Activated CD4-positive, CD25-positive, alpha-beta regulatory T cell (primary cell): ENCODE measurements around the gene RHOT1.
A peak's percentile ranks its signal among the peaks of the same experiment; 100 is the strongest.
"Not testable (repeated sequence)": the region's sequence is repeated elsewhere in the genome, so short reads cannot be mapped to it uniquely, and the experiment has no call there.

ENCODE experiments used
- DNase-seq, 4 experiments: peaks; one replicate each; lab custom pipeline; 2025; lab: John Stamatoyannopoulos, UW

The RHOT1 gene

DNA sequence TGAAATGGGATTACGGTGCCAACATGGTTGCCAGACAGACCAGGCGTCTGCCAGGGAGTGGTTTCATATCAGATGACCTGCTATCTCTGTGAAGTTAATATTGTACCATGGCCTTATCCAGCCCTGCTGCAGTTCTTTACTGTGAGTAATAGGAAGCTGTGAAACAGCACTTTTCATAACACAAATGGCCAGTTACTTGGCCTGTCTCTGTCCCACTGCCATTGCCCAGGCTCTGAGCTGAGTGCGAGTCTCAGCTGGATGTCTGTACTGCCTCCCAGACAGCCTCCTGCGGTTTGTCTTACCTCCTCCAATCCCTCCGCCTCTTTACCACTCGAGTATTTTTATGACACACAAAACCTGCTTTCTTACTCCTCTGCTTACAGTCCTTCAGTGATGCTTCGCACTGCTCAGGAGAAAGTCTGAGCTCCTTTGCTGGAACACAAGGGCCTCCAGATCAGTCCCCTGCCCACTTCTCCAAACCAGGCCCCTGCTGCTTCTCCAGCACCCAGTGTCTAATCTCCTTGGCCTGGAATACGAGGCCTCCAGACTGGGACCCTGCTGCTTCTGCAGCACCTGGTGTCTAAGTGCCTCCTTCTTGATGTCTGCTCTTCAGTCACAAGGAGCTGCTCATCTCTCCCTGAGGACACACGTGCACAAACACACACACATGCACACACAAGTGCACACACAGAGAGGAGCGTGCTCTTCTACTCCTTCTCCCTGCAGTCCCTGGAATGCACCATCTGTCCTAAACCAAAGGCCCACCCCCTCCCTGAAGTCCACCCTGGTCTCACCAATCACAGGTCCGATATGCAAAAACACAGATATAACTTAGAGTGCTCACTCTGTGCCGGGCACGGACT, 17.1 kb upstream of the RHOT1 start:
- DNase-seq = no peak

DNA sequence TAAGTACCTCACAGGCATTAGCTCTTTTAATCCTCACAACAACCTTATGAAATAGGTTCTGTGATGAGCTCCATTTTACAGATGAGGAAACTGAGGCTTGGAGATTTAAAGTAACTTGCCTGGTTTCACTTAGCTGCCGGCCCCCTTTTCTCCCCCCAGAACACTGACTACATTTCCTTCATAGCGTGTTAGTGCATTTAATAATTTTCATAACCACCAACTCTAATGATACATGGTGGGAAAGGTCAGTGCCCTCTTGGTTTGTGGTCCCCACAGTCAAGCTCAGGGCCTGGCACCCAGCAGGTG, 16.5 kb upstream of the RHOT1 start:
- no peak for DNase-seq

DNA sequence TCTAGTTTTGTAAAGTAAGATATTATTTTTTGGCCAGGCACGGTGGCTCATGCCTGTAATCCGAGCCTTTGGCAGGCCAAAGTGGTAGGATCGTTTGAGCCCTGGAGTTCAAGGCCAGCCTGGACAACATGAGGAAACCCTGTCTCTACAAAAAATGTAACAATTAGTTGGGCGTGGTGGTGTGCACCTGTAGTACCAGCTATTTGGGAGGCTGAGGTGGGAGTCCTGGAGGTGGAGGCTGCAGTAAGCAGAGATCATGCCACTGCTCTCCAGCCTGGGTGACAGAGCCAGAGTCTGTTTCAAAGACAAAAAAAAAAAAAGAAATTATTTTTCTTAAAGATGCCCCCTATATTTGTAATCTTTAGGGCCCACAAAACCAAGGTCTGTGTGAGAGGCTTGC, 16.0 kb upstream of the RHOT1 start:
- no peak for DNase-seq

- no peak for DNase-seq
These were observed 15.6 kb upstream of the RHOT1 start for GRCh38 chr17:32126746-32127145.

DNA sequence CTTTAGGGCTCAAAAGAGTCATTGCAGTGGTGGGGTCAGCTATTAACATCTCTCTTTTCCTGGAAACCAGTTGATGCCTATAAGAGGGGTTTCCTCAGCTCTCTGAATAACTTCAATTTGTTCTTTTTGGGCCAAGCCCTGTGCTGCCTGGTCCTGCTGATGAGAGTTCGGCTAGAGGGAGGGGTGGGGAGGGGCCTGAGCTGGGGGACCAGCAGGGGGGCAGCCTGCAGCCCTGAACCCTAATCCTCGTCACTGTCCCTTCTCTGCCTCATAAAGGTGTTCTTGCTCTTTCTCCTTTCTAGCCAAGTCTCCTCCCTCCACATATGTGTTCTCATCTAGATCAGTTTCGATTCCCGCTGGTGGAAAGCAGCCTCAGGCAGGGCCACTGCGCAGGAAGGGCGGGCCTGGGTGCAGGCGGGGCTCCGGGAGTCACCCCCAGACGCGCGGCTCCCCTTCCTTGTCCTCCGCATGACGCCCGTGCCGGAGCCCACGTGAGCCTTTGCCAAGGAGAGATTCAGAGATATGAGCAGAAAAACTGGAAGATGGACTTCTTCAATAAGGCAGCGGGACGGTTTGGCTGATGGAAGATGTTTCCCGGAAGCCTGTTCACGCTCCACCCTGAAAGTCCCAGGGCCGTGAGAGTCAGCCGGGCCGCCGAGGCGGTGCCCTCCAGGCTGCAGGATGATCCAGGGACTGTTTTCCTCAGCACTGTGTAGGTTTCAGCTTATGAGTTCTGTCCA, 15.0 kb upstream of the RHOT1 start:
- DNase-seq = peak; percentile 52 to 83 (median 64)

GRCh38 chr17:32128470-32128869, 13.8 kb upstream of the RHOT1 start:
- not testable (repeated sequence) for DNase-seq

- not testable (repeated sequence) for DNase-seq
These were observed 6.7 kb upstream of the RHOT1 start for GRCh38 chr17:32135497-32136117.

GRCh38 chr17:32136856-32137255, 5.4 kb upstream of the RHOT1 start:
- DNase-seq = no peak

GRCh38 chr17:32139504-32139903, 2.8 kb upstream of the RHOT1 start:
- not testable (repeated sequence) for DNase-seq

- DNase-seq = no peak
These were observed 1.0 kb upstream of the RHOT1 start for GRCh38 chr17:32141258-32141657.

GRCh38 chr17:32141679-32142037, 644 bp upstream of the RHOT1 start:
- DNase-seq = no peak

DNA sequence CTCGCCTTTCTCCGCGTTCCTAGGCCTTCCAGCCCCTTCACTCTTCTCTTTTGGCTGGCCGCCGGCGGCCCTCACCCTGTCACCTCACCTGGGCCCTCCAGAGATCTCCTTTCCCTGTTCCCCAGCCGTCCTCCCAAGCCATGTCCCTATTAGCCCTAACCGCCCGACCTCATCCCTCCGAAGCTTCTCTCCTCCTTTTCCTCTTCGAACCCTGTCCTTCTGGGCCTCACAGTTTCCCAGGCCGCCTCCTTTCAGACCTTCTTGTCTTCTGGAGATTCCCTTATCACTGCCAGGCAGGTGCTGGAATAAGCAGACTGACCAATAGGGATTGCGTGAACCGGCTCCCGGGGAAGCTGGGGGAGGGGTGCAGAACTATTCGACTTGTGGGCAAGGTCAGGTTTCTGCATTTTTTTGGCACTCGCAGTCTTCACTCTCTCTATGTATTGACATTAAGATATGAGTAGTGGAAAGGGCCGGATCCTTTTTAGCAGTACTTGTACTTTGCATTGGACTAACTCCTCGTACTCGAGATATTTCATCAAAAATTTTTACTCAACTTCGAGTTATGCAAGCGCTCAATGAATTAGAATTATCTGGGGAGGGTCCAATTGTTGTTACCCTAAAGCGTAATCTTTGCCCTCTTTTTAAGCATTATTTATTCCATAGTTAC, 690 bp downstream of the RHOT1 start:
- no peak for DNase-seq

- DNase-seq = no peak
These were observed 1.2 kb downstream of the RHOT1 start for GRCh38 chr17:32143527-32143870.

DNA sequence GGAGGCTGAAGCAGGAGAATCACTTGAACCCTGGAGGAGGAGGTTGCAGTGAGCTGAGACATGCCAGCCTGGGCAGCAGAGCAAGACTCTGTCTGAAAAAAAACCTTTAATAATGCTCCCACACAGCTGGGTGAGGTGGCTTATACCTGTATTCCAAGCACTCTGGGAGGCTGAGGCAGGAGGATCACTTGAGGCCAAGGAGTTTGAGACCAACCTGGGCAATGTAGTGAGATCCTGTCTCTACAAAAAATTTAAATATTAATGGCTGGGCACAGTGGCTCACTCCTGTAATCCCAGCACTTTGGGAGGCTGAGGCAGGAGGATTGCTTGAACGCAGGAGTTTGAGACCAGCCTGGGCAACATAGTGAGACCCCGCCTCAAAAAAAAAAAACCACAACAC, 2.1 kb downstream of the RHOT1 start:
- DNase-seq = not testable (repeated sequence)

- no peak for DNase-seq
These were observed 6.0 kb downstream of the RHOT1 start for GRCh38 chr17:32148351-32148750.

DNA sequence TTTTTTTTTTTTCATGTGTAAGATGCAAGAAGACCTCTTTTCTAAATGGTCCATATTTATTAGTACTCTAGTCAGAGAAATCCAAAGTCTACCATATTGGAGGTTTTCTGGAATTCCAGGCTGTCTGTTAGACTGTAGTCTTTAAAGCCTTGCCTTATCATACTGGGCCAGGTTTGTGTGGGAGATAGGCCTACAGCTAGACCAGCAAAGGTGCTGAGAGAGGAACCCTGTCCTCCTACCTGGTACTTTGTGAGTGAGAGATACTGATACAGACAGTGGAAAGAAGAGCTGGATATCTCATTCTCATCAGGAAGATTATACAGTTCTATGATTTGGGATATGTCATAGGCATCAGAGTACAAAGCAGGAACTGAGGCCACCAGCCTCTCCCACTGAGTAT, 8.1 kb downstream of the RHOT1 start:
- DNase-seq = no peak

- no peak for DNase-seq
These were observed 9.8 kb downstream of the RHOT1 start for GRCh38 chr17:32152130-32152529.

- no peak for DNase-seq
These were observed 13.6 kb downstream of the RHOT1 start for GRCh38 chr17:32155896-32156295.

GRCh38 chr17:32156656-32157055, 14.4 kb downstream of the RHOT1 start:
- DNase-seq = no peak

GRCh38 chr17:32157225-32157624, 14.9 kb downstream of the RHOT1 start:
- DNase-seq = no peak

DNA sequence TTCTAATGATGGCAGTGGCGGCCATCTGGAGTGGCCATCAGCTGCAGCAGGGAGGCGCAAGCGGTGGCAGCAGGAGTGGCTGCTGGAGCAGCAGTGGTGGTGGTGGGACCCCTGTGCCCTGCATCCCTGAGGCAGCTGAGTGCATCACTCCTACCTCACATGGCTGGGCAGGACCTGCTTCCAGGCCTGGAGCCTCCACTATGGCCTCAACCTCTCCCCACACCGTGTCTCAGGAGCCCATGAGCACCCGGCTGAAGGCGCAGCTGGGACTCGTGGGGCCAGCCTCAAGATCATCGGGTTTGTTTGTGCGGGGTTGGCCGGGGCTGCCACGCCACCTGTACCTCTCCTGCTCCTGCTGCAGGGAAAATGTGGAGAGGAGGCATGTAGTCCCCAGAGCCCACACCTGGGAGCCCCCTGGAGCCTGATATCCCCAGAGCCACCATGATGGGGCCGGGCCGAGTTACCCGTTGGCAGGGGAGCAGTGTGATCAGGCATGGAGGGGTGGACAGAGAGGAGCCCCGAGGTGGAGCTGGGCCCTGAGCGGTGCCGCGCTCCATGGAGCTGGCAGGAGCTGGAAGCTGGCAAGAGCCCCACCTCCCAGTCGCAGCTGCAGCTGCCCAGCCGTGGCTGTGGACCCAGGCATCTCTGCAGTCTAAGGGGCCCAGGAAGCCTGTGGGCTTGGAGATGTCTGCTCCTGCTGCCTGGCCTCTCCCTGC, 16.7 kb downstream of the RHOT1 start:
- DNase-seq = no peak
